HG03558 (cell line): ENCODE measurements around the gene IFI27.
"Not testable (repeated sequence)": the region's sequence is repeated elsewhere in the genome, so short reads cannot be mapped to it uniquely, and the experiment has no call there.

ENCODE experiments used
- ATAC-seq: cut with Tn5 transposase; IDR thresholded peaks from one replicate; pipeline ENCODE4 v1.9.1; 2021; ENCODE audit warnings: moderate number of reproducible peaks; ENCODE audit not compliant: unreplicated experiment; ENCODE audit errors: extremely low read depth

The IFI27 gene

DNA sequence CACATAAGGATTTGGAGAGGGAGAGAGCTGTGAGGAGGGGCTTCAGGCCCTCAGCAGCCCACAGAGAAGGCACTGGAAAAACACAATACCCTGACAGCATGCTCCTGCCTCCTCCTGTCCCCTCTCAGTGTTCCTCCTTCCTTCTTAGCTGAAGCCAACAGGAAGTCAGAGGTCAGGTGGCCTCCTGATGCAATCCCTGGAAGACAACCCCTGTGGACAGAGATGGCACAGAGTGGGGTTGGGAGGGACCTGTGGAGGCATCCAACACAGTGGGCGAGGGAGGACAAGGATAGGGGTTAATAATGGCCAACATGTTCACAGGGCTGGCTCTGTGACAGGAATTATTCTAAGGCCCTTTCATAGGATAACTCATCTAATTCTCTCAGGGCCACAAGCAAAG is 34.2 kb downstream of the IFI27 start:
- ATAC-seq, result no peak

DNA sequence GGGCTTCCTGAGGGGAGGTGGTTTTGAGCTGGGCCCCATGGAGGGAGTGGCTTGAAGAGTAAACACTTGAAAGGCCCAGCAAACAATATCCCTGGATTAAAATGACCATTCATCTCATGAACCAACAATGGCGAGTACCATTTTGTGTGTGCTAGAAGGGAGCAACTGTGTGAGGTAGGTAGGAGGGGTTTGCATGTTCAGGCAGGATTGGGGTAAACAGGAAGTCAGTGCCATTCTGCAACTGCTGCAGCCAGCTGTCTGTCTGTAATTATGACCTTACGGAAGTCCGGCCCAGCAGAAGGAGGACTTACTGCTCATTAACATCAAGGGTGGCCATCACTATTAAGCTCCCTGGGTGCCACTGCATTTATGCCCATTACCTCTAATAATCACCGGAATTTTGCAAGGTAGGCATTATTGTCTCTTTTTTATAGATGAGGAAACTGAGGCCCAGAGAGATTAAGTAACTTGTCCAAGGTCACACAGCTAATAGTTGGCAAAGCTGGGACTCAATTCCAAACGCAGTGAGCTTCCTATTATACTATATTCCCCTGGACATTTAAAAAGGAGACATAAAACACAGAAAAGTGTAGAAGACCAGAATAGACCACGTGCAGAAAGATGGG is 35.5 kb downstream of the IFI27 start:
- no peak for ATAC-seq

DNA sequence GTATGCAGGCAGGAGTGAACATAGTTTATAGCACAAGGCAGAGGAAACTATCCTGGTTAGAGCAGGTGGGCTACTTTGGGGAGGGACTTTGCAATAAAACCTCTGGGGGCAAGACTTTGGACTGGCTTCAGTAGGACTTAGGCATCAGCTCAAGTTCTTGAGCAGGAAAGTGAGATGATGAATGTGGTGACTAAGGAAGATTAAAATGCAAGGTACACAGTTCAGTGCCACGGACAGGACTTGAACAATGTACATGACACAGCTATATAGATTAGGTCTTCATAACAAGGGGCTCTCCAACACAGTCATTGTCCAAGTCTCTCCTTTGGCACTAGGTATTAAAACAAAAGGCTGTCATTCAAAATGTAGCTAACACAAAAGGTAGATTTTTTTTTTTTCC is 42.1 kb downstream of the IFI27 start:
- no peak for ATAC-seq

DNA sequence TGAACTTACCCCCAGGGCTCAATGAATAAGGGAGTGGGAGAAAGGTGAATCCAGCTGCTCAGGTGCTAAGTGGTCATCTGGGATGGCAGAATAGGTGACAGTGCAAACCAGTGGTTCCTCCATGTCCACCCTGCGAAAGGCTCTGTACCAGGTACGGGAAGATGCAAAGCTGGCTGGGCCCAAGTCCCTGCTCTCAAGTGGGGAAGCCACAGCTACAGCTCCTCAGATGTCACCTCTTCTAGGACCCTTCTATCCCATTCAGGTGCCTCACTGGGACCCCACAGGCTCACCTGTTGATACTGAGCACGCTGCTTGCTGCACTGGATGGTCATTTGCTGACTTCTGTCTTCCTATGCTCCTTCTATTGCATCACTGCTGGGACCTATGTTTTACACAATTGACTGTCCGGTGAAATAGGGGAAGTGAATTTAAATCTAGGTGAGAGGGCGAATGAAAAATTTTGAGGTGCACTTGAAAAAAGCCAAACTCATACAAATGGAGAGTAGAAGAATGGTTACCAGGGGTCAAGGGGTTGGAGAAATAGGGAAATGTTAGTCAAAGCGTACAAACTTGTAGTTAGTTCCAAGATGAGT is 43.3 kb downstream of the IFI27 start:
- ATAC-seq, result no peak

- not testable (repeated sequence) for ATAC-seq
Observed at GRCh38 chr14:94156143-94156542, 45.6 kb downstream of the IFI27 start.

GRCh38 chr14:94157197-94157596 is 46.7 kb downstream of the IFI27 start:
- ATAC-seq, result no peak

GRCh38 chr14:94158239-94158883 is 47.8 kb downstream of the IFI27 start:
- no peak for ATAC-seq

- no peak for ATAC-seq
Observed at GRCh38 chr14:94161058-94161457, 50.5 kb downstream of the IFI27 start.

GRCh38 chr14:94161981-94162380 is 51.4 kb downstream of the IFI27 start:
- no peak for ATAC-seq

DNA sequence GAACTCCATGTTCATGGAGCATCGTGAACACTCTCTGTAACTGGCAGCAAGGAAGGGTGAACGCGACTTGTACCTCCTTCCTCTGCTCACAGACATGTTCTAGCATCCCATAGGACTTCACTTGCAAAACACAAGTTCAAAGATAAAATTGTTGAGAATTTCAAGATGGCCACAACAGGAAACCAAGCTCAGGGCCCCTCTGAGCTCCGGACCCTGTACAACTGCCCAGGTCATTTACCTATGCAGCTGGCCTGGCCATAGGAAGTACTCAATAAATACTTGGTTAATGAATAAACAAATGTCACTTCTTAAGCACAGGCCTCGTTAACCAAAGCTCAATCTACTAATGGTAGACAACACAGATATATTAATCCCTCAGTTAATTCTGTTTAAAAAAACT is 51.9 kb downstream of the IFI27 start:
- no peak for ATAC-seq

- no peak for ATAC-seq
Observed at GRCh38 chr14:94163796-94164195, 53.3 kb downstream of the IFI27 start.

- ATAC-seq, result no peak
Observed at GRCh38 chr14:94164685-94165431, 54.3 kb downstream of the IFI27 start.

DNA sequence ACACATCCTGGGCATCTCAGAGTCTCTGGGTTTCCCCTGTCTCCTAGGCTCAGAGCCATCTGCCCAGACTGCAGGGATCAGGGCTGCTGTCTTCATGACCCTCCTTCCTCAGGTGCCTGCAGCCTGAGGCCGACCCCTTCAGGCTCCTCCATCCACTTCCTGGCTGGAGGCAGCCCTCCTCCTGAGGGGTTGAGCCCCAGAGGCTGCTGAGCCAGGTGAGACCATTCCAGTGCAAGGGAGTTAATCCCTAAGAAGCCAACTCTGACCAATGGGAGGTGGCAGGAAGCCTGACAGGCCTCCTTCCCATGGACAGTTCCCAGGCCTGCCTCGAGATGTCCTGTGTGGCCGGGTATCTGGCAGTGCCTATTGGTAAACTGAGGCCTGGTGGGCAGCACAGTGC is 55.2 kb downstream of the IFI27 start:
- no peak for ATAC-seq
